HepG2 (cell line): ENCODE results near the gene SLC12A2. TPM values are rescaled to one million over a fixed set of nuclear protein-coding genes. Genes with fewer than 3 reads are reported as not detected.
A peak's percentile ranks its signal among the peaks of the same experiment; 100 is the strongest.

Experiments
- DNMT1 ChIP-seq: sonication (generic); formaldehyde crosslinking; IDR thresholded peaks from 2 replicates; pipeline ENCODE4 v1.5.1; 2020; ENCODE audit warnings: mild to moderate bottlenecking, missing genetic modification reagents
- GATA4 ChIP-seq: sonication (generic); IDR thresholded peaks from 2 replicates; pipeline ENCODE4 v1.6.1; 2016; ENCODE audit warnings: antibody characterized with exemption, low read depth, borderline replicate concordance
- HES4 ChIP-seq: sonication (generic); formaldehyde crosslinking; IDR thresholded peaks from 2 replicates; pipeline ENCODE4 v1.9.0; 2021; ENCODE audit warnings: mild to moderate bottlenecking, missing genetic modification reagents, borderline replicate concordance
- JDP2 ChIP-seq: sonication (generic); formaldehyde crosslinking; IDR thresholded peaks from 2 replicates; pipeline ENCODE4 v1.8.1; 2022; ENCODE audit warnings: missing genetic modification reagents, borderline replicate concordance
- NAIF1 ChIP-seq: sonication (generic); formaldehyde crosslinking; IDR thresholded peaks from 2 replicates; pipeline ENCODE4 v1.5.0; 2020; ENCODE audit warnings: mild to moderate bottlenecking, missing genetic modification reagents, borderline replicate concordance
- PHF8 ChIP-seq: sonication (generic); formaldehyde crosslinking; IDR thresholded peaks from 2 replicates; pipeline ENCODE4 v1.5.0; 2020; ENCODE audit warnings: missing genetic modification reagents
- REXO4 ChIP-seq: sonication (generic); formaldehyde crosslinking; IDR thresholded peaks from 2 replicates; pipeline ENCODE4 v1.8.0; 2022; ENCODE audit warnings: missing genetic modification reagents, mild to moderate bottlenecking, borderline replicate concordance
- RFXANK ChIP-seq: IDR thresholded peaks from 2 replicates; pipeline ENCODE4 v1.6.1; 2016
- SYNCRIP ChIP-seq: fragments of 200-400 bp; formaldehyde crosslinking; IDR thresholded peaks from 2 replicates; pipeline ENCODE4 v1.6.1; 2018; ENCODE audit warnings: mild to moderate bottlenecking, low read depth, low read length; ENCODE audit not compliant: insufficient read depth
- TBX2 ChIP-seq: sonication (generic); formaldehyde crosslinking; IDR thresholded peaks from 2 replicates; pipeline ENCODE4 v1.5.0; 2020; ENCODE audit warnings: missing genetic modification reagents, mild to moderate bottlenecking, borderline replicate concordance
- THAP11 ChIP-seq: IDR thresholded peaks from 2 replicates; pipeline ENCODE4 v1.6.1; 2016; ENCODE audit warnings: missing biosample characterization, missing genetic modification reagents
- ZNF180 ChIP-seq: sonication (generic); formaldehyde crosslinking; IDR thresholded peaks from 2 replicates; pipeline ENCODE4 v1.4.0; 2020; ENCODE audit warnings: low read depth, missing genetic modification reagents, borderline replicate concordance
- ZNF205 ChIP-seq: IDR thresholded peaks from 2 replicates; pipeline ENCODE4 v1.6.1; 2018; ENCODE audit warnings: missing biosample characterization, missing genetic modification reagents
- ZNF703 ChIP-seq: sonication (generic); formaldehyde crosslinking; IDR thresholded peaks from 2 replicates; pipeline ENCODE4 v1.5.1; 2020; ENCODE audit warnings: missing genetic modification reagents, mild to moderate bottlenecking, moderate library complexity, borderline replicate concordance
- ZNF768 ChIP-seq: sonication (generic); formaldehyde crosslinking; IDR thresholded peaks from 2 replicates; pipeline ENCODE4 v1.4.0; 2020; ENCODE audit warnings: missing genetic modification reagents
- polyA plus RNA-seq, 8 experiments: library from polyadenylated mRNA; depleted of rRNA in 3 of 8; stranded (reverse) in 7 of 8; unstranded in 1 of 8; fragments of >200 nt; fragmentation: Illumina TruSeq in 4 of 8; extraction: Trizol in 4 of 8; gene quantifications; 2 replicates each; pipeline versions ENCODE4 v1.2.1 to v1.2.3, GENCODE V29; 2011 to 2016; ENCODE audit warnings: low read depth in 4 of 8, missing spikeins in 1 of 8, mixed read lengths in 1 of 8; ENCODE audit not compliant: insufficient read depth in 1 of 8
- total RNA-seq, 5 experiments: library from RNA; depleted of rRNA; stranded (reverse); fragments of >200 nt; fragmentation: Illumina TruSeq; extraction: Trizol; gene quantifications; 2 replicates each; pipeline ENCODE4 v1.2.3, GENCODE V29; 2016; ENCODE audit warnings: low read depth in 1 of 5
- TF ChIP-seq, protein P1 (sequence below): sonication (generic); formaldehyde crosslinking; IDR thresholded peaks from 2 replicates; pipeline ENCODE4 v1.4.0; 2020; ENCODE audit warnings: missing genetic modification reagents
- TF ChIP-seq, protein P2 (sequence below): sonication (generic); formaldehyde crosslinking; IDR thresholded peaks from 2 replicates; pipeline ENCODE4 v1.4.0; 2020; ENCODE audit warnings: low read depth, mild to moderate bottlenecking, missing genetic modification reagents
- TF ChIP-seq, protein P3 (sequence below): sonication (generic); formaldehyde crosslinking; IDR thresholded peaks from 2 replicates; pipeline ENCODE4 v1.4.0; 2020; ENCODE audit warnings: missing genetic modification reagents
- TF ChIP-seq, protein P4 (sequence below): sonication (generic); formaldehyde crosslinking; IDR thresholded peaks from 2 replicates; pipeline ENCODE4 v1.5.0; 2020; ENCODE audit warnings: missing genetic modification reagents
- TF ChIP-seq, protein P5 (sequence below): sonication (generic); formaldehyde crosslinking; IDR thresholded peaks from 2 replicates; pipeline ENCODE4 v1.8.0; 2023; ENCODE audit warnings: mild to moderate bottlenecking, missing genetic modification reagents

SLC12A2 gene
- total and polyA plus RNA-seq, 2 of the 13 experiments (the other 11 are each of a cell fraction or from before 2014, with no cell fraction given) = 4.0 to 9.7 TPM

DNA sequence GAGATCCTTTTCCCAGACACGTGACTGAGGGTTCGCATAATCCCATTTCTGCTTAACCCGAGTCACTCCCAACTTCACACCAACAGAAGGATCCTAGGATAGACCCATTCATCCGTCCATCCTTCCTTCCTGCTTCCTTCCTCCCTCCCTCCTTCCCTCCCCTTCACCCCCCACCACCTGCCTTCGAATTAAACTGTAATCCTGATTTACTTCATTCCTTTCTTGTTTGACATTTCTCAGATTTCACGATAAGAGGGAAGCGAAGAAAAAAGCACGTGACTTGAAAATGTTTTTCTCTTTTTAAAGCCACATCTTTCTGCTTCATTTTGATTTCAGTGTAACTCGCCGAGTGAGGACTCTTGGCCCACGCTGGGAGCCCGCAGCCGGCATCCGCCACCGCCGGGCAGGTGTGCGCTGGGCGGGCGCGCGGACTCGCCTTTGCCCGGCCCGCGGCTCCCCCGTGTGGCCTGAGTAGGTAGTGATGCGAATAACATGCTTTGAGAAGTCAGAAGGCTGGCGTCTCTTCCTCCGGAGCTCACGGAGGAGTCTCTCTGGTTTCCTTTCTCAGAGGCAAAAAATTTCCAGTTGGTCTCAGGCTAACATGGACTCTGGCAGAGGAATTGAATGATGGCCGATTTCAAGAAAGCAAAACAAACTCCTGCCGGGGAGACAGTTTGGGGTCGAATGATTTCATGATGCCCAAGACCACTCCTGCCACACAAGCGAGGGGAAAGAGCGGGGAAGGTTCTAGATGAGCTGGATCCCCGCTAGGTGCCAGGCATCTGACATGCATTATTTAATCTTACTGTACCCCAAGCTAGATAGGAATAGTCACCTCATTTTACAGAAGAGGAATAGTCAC, 117.7 kb downstream of the SLC12A2 start (continued):
- TF ChIP-seq, protein P1, sequence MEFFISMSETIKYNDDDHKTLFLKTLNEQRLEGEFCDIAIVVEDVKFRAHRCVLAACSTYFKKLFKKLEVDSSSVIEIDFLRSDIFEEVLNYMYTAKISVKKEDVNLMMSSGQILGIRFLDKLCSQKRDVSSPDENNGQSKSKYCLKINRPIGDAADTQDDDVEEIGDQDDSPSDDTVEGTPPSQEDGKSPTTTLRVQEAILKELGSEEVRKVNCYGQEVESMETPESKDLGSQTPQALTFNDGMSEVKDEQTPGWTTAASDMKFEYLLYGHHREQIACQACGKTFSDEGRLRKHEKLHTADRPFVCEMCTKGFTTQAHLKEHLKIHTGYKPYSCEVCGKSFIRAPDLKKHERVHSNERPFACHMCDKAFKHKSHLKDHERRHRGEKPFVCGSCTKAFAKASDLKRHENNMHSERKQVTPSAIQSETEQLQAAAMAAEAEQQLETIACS (CRISPR knock-in tag) = no peak
- TF ChIP-seq THAP11 (CRISPR knock-in tag) (no peak), HES4 (CRISPR knock-in tag) (no peak), ZNF703 (CRISPR knock-in tag) (no peak), RFXANK (CRISPR knock-in tag) (no peak), DNMT1 (CRISPR knock-in tag) (no peak), TBX2 (no peak), REXO4 (CRISPR knock-in tag) (no peak), NAIF1 (CRISPR knock-in tag) (no peak), ZNF180 (CRISPR knock-in tag) (no peak), GATA4 (no peak), ZNF768 (CRISPR knock-in tag) (peak; percentile 39; the same call in 1 of the 2 replicates), SYNCRIP (no peak), ZNF205 (no peak), JDP2 (CRISPR knock-in tag) (no peak), PHF8 (CRISPR knock-in tag) (no peak)
- TF ChIP-seq, protein P2, sequence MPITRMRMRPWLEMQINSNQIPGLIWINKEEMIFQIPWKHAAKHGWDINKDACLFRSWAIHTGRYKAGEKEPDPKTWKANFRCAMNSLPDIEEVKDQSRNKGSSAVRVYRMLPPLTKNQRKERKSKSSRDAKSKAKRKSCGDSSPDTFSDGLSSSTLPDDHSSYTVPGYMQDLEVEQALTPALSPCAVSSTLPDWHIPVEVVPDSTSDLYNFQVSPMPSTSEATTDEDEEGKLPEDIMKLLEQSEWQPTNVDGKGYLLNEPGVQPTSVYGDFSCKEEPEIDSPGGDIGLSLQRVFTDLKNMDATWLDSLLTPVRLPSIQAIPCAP (CRISPR knock-in tag) = no peak
- TF ChIP-seq, protein P3, sequence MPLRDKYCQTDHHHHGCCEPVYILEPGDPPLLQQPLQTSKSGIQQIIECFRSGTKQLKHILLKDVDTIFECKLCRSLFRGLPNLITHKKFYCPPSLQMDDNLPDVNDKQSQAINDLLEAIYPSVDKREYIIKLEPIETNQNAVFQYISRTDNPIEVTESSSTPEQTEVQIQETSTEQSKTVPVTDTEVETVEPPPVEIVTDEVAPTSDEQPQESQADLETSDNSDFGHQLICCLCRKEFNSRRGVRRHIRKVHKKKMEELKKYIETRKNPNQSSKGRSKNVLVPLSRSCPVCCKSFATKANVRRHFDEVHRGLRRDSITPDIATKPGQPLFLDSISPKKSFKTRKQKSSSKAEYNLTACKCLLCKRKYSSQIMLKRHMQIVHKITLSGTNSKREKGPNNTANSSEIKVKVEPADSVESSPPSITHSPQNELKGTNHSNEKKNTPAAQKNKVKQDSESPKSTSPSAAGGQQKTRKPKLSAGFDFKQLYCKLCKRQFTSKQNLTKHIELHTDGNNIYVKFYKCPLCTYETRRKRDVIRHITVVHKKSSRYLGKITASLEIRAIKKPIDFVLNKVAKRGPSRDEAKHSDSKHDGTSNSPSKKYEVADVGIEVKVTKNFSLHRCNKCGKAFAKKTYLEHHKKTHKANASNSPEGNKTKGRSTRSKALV (CRISPR knock-in tag) = 0 out of 2 replicates have a peak, but pooled peaks have one; percentile 33
- TF ChIP-seq, protein P4, sequence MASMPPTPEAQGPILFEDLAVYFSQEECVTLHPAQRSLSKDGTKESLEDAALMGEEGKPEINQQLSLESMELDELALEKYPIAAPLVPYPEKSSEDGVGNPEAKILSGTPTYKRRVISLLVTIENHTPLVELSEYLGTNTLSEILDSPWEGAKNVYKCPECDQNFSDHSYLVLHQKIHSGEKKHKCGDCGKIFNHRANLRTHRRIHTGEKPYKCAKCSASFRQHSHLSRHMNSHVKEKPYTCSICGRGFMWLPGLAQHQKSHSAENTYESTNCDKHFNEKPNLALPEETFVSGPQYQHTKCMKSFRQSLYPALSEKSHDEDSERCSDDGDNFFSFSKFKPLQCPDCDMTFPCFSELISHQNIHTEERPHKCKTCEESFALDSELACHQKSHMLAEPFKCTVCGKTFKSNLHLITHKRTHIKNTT (CRISPR knock-in tag) = no peak
- TF ChIP-seq, protein P5, sequence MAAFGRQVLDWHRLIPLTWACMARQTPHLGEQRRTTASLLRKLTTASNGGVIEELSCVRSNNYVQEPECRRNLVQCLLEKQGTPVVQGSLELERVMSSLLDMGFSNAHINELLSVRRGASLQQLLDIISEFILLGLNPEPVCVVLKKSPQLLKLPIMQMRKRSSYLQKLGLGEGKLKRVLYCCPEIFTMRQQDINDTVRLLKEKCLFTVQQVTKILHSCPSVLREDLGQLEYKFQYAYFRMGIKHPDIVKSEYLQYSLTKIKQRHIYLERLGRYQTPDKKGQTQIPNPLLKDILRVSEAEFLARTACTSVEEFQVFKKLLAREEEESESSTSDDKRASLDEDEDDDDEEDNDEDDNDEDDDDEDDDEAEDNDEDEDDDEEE = no peak
